HEK293 (cell line): ENCODE results near the gene HARS2.

Experiments
- BCL11A ChIP-seq: fragments of 450-650 bp; formaldehyde crosslinking; IDR thresholded peaks from 2 replicates; pipeline ENCODE4 v1.5.1; 2016; ENCODE audit warnings: low read depth, missing biosample characterization, missing genetic modification characterization
- BCL6B ChIP-seq: fragments of 450-650 bp; formaldehyde crosslinking; IDR thresholded peaks from 2 replicates; pipeline ENCODE4 v1.5.1; 2017; ENCODE audit warnings: missing biosample characterization, missing genetic modification characterization
- HOXA7 ChIP-seq: sonication (generic); formaldehyde crosslinking; IDR thresholded peaks from 2 replicates; pipeline ENCODE4 v1.8.1; 2022; ENCODE audit warnings: missing genetic modification reagents, borderline replicate concordance
- IKZF3 ChIP-seq: fragments of 450-650 bp; IDR thresholded peaks from 2 replicates; pipeline ENCODE4 v1.5.0; 2018; ENCODE audit warnings: missing biosample characterization, mild to moderate bottlenecking, missing genetic modification characterization, moderate library complexity
- MZF1 ChIP-seq: fragments of 450-650 bp; formaldehyde crosslinking; IDR thresholded peaks from 2 replicates; pipeline ENCODE4 v1.5.1; 2017; ENCODE audit warnings: missing biosample characterization, missing genetic modification characterization, borderline replicate concordance
- PRDM1 ChIP-seq: fragments of 450-650 bp; formaldehyde crosslinking; IDR thresholded peaks from 2 replicates; pipeline ENCODE4; 2016; ENCODE audit warnings: missing biosample characterization, missing genetic modification characterization
- RBAK ChIP-seq: fragments of 450-650 bp; formaldehyde crosslinking; IDR thresholded peaks from 2 replicates; pipeline ENCODE4 v1.5.1; 2016; ENCODE audit warnings: missing biosample characterization, missing genetic modification characterization
- SP2 ChIP-seq: fragments of 450-650 bp; formaldehyde crosslinking; IDR thresholded peaks from 2 replicates; pipeline ENCODE4 v1.5.1; 2016; ENCODE audit warnings: missing biosample characterization, missing genetic modification characterization
- ZBTB1 ChIP-seq: fragments of 450-650 bp; formaldehyde crosslinking; IDR thresholded peaks from 2 replicates; pipeline ENCODE4 v1.5.1; 2016; ENCODE audit warnings: missing biosample characterization, missing genetic modification characterization
- ZBTB11 ChIP-seq: fragments of 450-650 bp; formaldehyde crosslinking; conservative IDR thresholded peaks from 2 replicates; pipeline ENCODE4 v1.5.1; 2016; ENCODE audit warnings: low read depth, missing biosample characterization, missing genetic modification characterization
- ZFHX2 ChIP-seq: fragments of 450-650 bp; formaldehyde crosslinking; conservative IDR thresholded peaks from 2 replicates; pipeline ENCODE4 v1.5.1; 2016; ENCODE audit warnings: missing biosample characterization, missing genetic modification characterization
- ZNF10 ChIP-seq: fragments of 450-650 bp; formaldehyde crosslinking; IDR thresholded peaks from 2 replicates; pipeline ENCODE4 v1.5.1; 2017; ENCODE audit warnings: missing biosample characterization, missing genetic modification characterization
- ZNF155 ChIP-seq: fragments of 450-650 bp; formaldehyde crosslinking; IDR thresholded peaks from 2 replicates; pipeline ENCODE4 v1.5.1; 2016; ENCODE audit warnings: missing biosample characterization, missing genetic modification characterization
- ZNF169 ChIP-seq: fragments of 450-650 bp; formaldehyde crosslinking; IDR thresholded peaks from 2 replicates; pipeline ENCODE4 v1.5.1; 2016; ENCODE audit warnings: missing biosample characterization, missing genetic modification characterization
- ZNF184 ChIP-seq: fragments of 450-650 bp; IDR thresholded peaks from 2 replicates; pipeline ENCODE4 v1.5.1; 2018; ENCODE audit warnings: missing biosample characterization, mild to moderate bottlenecking, missing genetic modification characterization
- ZNF280D ChIP-seq: fragments of 450-650 bp; formaldehyde crosslinking; IDR thresholded peaks from 2 replicates; pipeline ENCODE4 v1.5.1; 2016; ENCODE audit warnings: missing biosample characterization, missing genetic modification characterization
- ZNF324 ChIP-seq: fragments of 450-650 bp; formaldehyde crosslinking; IDR thresholded peaks from 2 replicates; pipeline ENCODE4 v1.5.1; 2016; ENCODE audit warnings: missing biosample characterization, missing genetic modification characterization
- ZNF354C ChIP-seq: fragments of 450-650 bp; formaldehyde crosslinking; IDR thresholded peaks from 2 replicates; pipeline ENCODE4 v1.5.1; 2016; ENCODE audit warnings: missing biosample characterization, missing genetic modification characterization, low read depth, borderline replicate concordance
- ZNF398 ChIP-seq: fragments of 450-650 bp; formaldehyde crosslinking; IDR thresholded peaks from 2 replicates; pipeline ENCODE4 v1.5.1; 2017; ENCODE audit warnings: missing biosample characterization, missing genetic modification characterization
- ZNF488 ChIP-seq: fragments of 450-650 bp; formaldehyde crosslinking; IDR thresholded peaks from 2 replicates; pipeline ENCODE4 v1.5.1; 2016; ENCODE audit warnings: missing biosample characterization, missing genetic modification characterization
- ZNF785 ChIP-seq: fragments of 450-650 bp; formaldehyde crosslinking; IDR thresholded peaks from 2 replicates; pipeline ENCODE4 v1.5.1; 2016; ENCODE audit warnings: missing biosample characterization, missing genetic modification characterization
- ZNF830 ChIP-seq: fragments of 450-650 bp; IDR thresholded peaks from 2 replicates; pipeline ENCODE4 v1.5.0; 2018; ENCODE audit warnings: missing biosample characterization, missing genetic modification characterization, low read depth, mild to moderate bottlenecking, moderate library complexity
- TF ChIP-seq, protein P1 (sequence below): fragments of 450-650 bp; formaldehyde crosslinking; IDR thresholded peaks from 2 replicates; pipeline ENCODE4 v1.5.1; 2016; ENCODE audit warnings: missing biosample characterization, missing genetic modification characterization
- TF ChIP-seq, protein P2 (sequence below): fragments of 450-650 bp; formaldehyde crosslinking; IDR thresholded peaks from 2 replicates; pipeline ENCODE4 v1.5.1; 2016; ENCODE audit warnings: missing biosample characterization, missing genetic modification characterization

Gene HARS2

DNA sequence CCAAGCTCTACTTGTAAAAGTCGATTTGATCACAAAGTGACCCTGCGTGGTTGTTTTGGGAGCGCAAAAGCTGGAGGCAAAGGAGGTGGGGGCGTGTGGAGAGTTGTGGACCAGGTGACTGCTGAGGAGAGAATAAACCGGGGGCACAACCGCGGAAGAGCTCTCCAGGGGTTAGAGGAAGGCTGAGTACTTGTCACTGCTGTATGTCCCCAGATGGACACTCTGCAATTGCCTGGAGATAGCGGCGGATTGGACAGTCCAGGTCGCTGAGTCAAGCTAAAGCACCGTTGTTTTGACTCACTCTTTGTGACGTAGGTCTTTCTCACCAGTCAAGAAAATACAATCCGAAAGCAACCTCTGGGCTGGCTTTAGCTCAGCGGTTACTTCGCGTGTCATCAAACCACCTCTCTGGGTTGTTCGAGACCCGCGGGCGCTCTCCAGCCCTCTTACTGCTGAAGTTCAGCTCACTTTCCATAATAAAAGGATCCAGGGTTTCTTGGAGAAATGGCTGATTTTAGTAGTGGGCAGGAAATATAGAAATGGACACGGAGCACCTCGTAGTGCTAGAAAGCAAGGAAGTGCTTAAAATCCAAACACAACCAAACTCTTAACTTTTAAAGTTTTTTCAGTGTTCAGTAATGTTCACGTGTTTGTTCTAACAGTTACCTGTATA lies 34.7 kb downstream of the HARS2 start (continued):
- TF ChIP-seq, protein P1, sequence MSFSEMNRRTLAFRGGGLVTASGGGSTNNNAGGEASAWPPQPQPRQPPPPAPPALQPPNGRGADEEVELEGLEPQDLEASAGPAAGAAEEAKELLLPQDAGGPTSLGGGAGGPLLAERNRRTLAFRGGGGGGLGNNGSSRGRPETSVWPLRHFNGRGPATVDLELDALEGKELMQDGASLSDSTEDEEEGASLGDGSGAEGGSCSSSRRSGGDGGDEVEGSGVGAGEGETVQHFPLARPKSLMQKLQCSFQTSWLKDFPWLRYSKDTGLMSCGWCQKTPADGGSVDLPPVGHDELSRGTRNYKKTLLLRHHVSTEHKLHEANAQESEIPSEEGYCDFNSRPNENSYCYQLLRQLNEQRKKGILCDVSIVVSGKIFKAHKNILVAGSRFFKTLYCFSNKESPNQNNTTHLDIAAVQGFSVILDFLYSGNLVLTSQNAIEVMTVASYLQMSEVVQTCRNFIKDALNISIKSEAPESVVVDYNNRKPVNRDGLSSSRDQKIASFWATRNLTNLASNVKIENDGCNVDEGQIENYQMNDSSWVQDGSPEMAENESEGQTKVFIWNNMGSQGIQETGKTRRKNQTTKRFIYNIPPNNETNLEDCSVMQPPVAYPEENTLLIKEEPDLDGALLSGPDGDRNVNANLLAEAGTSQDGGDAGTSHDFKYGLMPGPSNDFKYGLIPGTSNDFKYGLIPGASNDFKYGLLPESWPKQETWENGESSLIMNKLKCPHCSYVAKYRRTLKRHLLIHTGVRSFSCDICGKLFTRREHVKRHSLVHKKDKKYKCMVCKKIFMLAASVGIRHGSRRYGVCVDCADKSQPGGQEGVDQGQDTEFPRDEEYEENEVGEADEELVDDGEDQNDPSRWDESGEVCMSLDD (tag by site-specific recombination): no peak
- no peak for TF ChIP-seq ZNF785 (tag by site-specific recombination)
- TF ChIP-seq ZNF398 (tag by site-specific recombination): no peak
- TF ChIP-seq ZNF184 (tag by site-specific recombination): peak; percentile 94
- no peak; the same call in 1 of the 2 replicates for TF ChIP-seq RBAK (tag by site-specific recombination)
- TF ChIP-seq ZNF488 (tag by site-specific recombination): no peak
- no peak for TF ChIP-seq ZNF830 (tag by site-specific recombination)
- TF ChIP-seq ZNF169: no peak
- TF ChIP-seq MZF1 (tag by site-specific recombination): peak; percentile 52; the same call in 1 of the 2 replicates
- TF ChIP-seq PRDM1 (tag by site-specific recombination): peak; percentile 49; the same call in 1 of the 2 replicates
- TF ChIP-seq ZBTB1: no peak
- 0 out of 2 replicates have a peak, but pooled peaks have one; percentile 74 for TF ChIP-seq ZNF280D (tag by site-specific recombination)
- TF ChIP-seq ZBTB11 (tag by site-specific recombination): 0 out of 2 replicates have a peak, but pooled peaks have one; percentile 31
- no peak for TF ChIP-seq BCL11A (tag by site-specific recombination)
- TF ChIP-seq ZNF10 (tag by site-specific recombination): peak; percentile 34; the same call in 1 of the 2 replicates
- peak; percentile 34; the same call in 1 of the 2 replicates for TF ChIP-seq ZFHX2 (tag by site-specific recombination)
- TF ChIP-seq HOXA7 (CRISPR knock-in tag): no peak
- TF ChIP-seq, protein P2, sequence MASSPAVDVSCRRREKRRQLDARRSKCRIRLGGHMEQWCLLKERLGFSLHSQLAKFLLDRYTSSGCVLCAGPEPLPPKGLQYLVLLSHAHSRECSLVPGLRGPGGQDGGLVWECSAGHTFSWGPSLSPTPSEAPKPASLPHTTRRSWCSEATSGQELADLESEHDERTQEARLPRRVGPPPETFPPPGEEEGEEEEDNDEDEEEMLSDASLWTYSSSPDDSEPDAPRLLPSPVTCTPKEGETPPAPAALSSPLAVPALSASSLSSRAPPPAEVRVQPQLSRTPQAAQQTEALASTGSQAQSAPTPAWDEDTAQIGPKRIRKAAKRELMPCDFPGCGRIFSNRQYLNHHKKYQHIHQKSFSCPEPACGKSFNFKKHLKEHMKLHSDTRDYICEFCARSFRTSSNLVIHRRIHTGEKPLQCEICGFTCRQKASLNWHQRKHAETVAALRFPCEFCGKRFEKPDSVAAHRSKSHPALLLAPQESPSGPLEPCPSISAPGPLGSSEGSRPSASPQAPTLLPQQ: peak; percentile 85
- TF ChIP-seq SP2 (tag by site-specific recombination): peak; percentile 29
- TF ChIP-seq ZNF155: no peak
- peak; percentile 96 for TF ChIP-seq ZNF324
- no peak for TF ChIP-seq ZNF354C (tag by site-specific recombination)
- peak; percentile 96 for TF ChIP-seq IKZF3 (tag by site-specific recombination)
- TF ChIP-seq BCL6B (tag by site-specific recombination): peak; percentile 76
